ENCODE measurements around the gene CORO6. TPM values are rescaled to one million over a fixed set of nuclear protein-coding genes. Genes with fewer than 3 reads are reported as not detected.

The CORO6 gene
- total and polyA plus RNA-seq, 2 of the 13 experiments (the other 11 are each of a cell fraction or from before 2014, with no cell fraction given): 0.42 to 0.82 TPM

- no peaks in the 10 kb centered on the region for H3K9me3 ChIP-seq (ENCODE audit: low read length)
- no TSS peak for BruUV-seq (replicated peaks)
- FAIRE-seq: no peak
- H3K9ac ChIP-seq (ENCODE audit: insufficient read depth, low read depth, low read length): no peak overlapping the region
- H3K27me3 ChIP-seq (ENCODE audit: control insufficient read depth in 1 of 2, insufficient read depth in 2 of 2, low read length in 2 of 2): no peaks in the 10 kb centered on the region; a peak in 1 of 5 replicates
- H4K20me1 ChIP-seq (ENCODE audit: insufficient read depth, low read length): peaks cover 14% of the 10 kb centered on the region; the same call in 1 of the 2 replicates
- intact Hi-C loops (cut with micrococcal nuclease; ENCODE audit: unreplicated experiment): no loop called here
- H3K4me2 ChIP-seq (ENCODE audit: low read depth, low read length): peak overlapping the region; percentile 93; the same call in 1 of the 2 replicates
- TF ChIP-seq ZNF124 (CRISPR knock-in tag; IDR thresholded peaks at IDR 0.05): no peak
- peaks cover 23% of the 10 kb centered on the region for H3K79me2 ChIP-seq (ENCODE audit: insufficient read depth, low read length)
- H3K27ac ChIP-seq (ENCODE audit: extremely low read length, insufficient read depth, low read length): no peak overlapping the region
- peaks cover under 1 to 1% of the 10 kb centered on the region in 2 experiments; a peak in 2 of 5 replicates for H3K36me3 ChIP-seq (replicated peaks in 1 of 2; ENCODE audit: control insufficient read depth in 1 of 2, insufficient read depth in 2 of 2, low read length in 2 of 2)
- ChIA-PET CTCF (ENCODE audit: low intra/inter-chr PET ratio, low total read pairs) (no interaction called here), POLR2A (interaction anchor here (1.5 to 2.0 kb wide), 2 partner anchors 12 to 21 kb away, joined by 4 to 11 read pairs; no protein-coding TSS in a partner anchor)
- peaks cover 46% of the 10 kb centered on the region for H3K4me1 ChIP-seq (ENCODE audit: insufficient read depth, low read length)
- H3K4me3 ChIP-seq (replicated peaks in 1 of 3; ENCODE audit: insufficient read depth in 1 of 3, low read depth in 2 of 3, low read length in 3 of 3): no peak overlapping the region
- no peak for ATAC-seq
- in situ Hi-C loops (cut with HindIII; ENCODE audit: extremely low pct_ligation_motif_present, low pct_unique_long_range_greater_than_20kb): no loop called here
- H2AFZ ChIP-seq (ENCODE audit: low read length): no peak overlapping the region
- 88% methylated on average over 4 of the region's 9 CpGs for WGBS (ENCODE audit: low lambda C conversion rate)
- no peak for DNase-seq (ENCODE audit: low spot score)
These were observed 35.8 kb downstream of the CORO6 start for GRCh38 chr17:29586676-29587469.

GRCh38 chr17:29585080-29585751, 37.5 kb downstream of the CORO6 start:
- in situ Hi-C loops (cut with HindIII; ENCODE audit: extremely low pct_ligation_motif_present, low pct_unique_long_range_greater_than_20kb): no loop called here
- FAIRE-seq (no peak), ATAC-seq (no peak), DNase-seq (ENCODE audit: low spot score) (no peak)
- Histone ChIP-seq H2AFZ (ENCODE audit: low read length) (no peak overlapping the region), H3K4me1 (ENCODE audit: insufficient read depth, low read length) (peaks cover 31% of the 10 kb centered on the region), H3K79me2 (ENCODE audit: insufficient read depth, low read length) (peaks cover 23% of the 10 kb centered on the region), H3K4me3 (replicated peaks in 1 of 3; ENCODE audit: insufficient read depth in 1 of 3, low read depth in 2 of 3, low read length in 3 of 3) (no peak overlapping the region), H3K27me3 (ENCODE audit: control insufficient read depth in 1 of 2, insufficient read depth in 2 of 2, low read length in 2 of 2) (no peaks in the 10 kb centered on the region), H3K36me3 (replicated peaks in 1 of 2; ENCODE audit: control insufficient read depth in 1 of 2, insufficient read depth in 2 of 2, low read length in 2 of 2) (peaks cover 1 to 3% of the 10 kb centered on the region in 2 experiments; a peak in 3 of 5 replicates), H4K20me1 (ENCODE audit: insufficient read depth, low read length) (peaks cover 14% of the 10 kb centered on the region; the same call in 1 of the 2 replicates), H3K4me2 (ENCODE audit: low read depth, low read length) (no peak overlapping the region), H3K9ac (ENCODE audit: insufficient read depth, low read depth, low read length) (no peak overlapping the region), H3K27ac (ENCODE audit: extremely low read length, insufficient read depth, low read length) (no peak overlapping the region), H3K9me3 (ENCODE audit: low read length) (no peaks in the 10 kb centered on the region)
- TF ChIP-seq CTCF (CRISPR knock-in tag; IDR thresholded peaks at IDR 0.05): peak; percentile 32
- TF ChIP-seq ZNF772 (CRISPR knock-in tag; IDR thresholded peaks at IDR 0.05): no peak
- intact Hi-C loops (cut with micrococcal nuclease; ENCODE audit: unreplicated experiment): no loop called here
- CTCF ChIA-PET (ENCODE audit: low intra/inter-chr PET ratio, low total read pairs): no interaction called here
- BruUV-seq (replicated peaks): no TSS peak
- POLR2A ChIA-PET: no interaction called here
- WGBS (ENCODE audit: low lambda C conversion rate): 97% methylated on average over 5 of the region's 8 CpGs
